HG03469 (cell line): ENCODE measurements around the gene PLEKHM2.

ENCODE experiments used
- ATAC-seq: cut with Tn5 transposase; IDR thresholded peaks from one replicate; pipeline ENCODE4 v1.9.1; 2021; ENCODE audit warnings: mild to moderate bottlenecking, moderate library complexity, moderate number of reproducible peaks; ENCODE audit not compliant: unreplicated experiment

Gene PLEKHM2

GRCh38 chr1:15701784-15702183, 17.7 kb downstream of the PLEKHM2 start:
- no peak for ATAC-seq

- ATAC-seq: no peak
These were observed 18.8 kb downstream of the PLEKHM2 start for GRCh38 chr1:15702722-15703550.

DNA sequence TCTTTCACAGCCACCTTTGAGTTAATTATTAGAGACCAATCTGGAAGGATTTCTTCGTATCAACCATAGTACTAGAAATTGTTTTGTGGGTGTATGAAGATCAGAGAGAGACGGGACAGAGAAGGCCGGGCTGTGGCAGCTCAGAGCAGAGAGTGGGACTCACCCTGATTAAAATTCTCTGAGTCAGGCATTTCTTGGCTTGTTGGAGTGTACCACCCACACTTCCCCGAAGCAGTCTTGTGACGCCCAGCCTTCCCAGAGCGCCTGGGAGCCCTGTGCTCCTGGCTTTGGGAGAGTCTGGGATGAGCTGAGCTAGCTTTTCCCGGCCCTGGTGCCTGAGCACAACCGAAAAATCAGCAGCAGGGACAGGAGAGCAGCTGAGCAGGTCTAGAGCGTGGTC, 19.4 kb downstream of the PLEKHM2 start:
- no peak for ATAC-seq

GRCh38 chr1:15704526-15705183, 20.5 kb downstream of the PLEKHM2 start:
- no peak for ATAC-seq

DNA sequence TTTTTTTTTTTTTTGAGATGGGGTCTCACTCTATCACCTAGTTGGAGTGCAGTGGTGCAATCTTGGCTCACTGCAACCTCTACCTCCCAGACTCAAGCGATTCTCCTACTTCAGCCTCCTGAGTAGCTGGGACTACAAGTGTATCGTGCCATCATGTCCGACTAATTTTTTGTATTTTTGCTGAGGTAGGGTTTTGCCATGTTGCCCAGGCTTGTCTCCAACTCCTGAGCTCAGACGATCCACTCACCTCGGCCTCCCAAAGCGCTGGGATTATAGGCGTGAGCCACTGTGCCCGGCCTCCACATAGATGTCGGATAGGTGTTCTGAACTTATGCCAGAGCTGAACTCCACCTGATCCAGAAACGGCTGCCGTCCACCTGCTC, 21.1 kb downstream of the PLEKHM2 start:
- ATAC-seq: no peak

DNA sequence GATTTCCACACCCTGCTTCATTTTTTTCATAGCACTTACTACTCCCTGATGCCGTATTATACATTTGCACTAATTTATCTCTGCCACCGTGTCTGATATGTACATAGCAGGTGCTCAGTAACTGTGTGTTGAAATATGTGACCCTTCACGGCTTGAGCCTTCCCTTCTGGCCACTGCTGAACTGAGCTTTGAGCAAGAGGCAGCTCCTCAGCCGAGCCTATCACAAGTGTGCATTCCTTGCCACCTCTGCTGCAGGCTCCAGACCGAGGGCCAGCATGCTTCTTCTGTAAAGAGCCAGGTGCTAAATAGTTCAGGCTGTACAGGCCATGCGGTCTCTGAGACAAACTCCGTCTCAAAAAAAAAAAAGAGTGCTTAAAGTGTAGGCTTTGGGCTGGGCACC, 22.6 kb downstream of the PLEKHM2 start:
- no peak for ATAC-seq

DNA sequence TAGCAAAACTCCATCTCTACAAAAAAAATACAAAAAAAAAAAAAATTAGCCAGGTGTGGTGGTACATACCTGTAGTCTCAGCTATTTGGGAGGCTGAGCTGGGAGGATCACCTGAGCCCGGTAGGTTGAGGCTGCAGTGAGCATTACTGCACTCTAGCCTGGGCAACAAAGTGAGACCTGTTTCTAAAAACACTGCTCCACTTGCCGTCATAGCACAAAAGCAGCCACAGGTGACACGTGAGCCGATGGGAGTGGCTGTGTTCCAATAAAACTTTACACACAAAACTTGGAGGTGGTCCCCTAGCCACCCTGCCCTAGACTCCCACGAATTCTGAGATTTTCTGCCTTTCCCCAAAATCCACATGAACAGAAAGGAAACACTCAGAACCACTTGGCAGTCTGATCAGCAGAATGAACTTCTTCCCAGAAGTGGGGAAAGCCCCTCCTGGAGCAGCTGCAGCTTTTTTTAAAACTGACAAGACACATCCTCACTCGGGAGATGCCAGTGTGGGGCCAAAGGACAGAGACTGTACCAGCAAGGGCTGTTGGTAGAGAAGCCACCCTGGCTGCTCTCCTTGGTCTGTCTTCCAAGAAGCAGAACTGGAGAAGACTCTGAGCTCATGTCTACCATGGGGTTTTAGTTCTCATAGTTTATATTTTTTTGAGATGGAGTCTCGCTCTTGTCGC, 23.3 kb downstream of the PLEKHM2 start:
- no peak for ATAC-seq

- ATAC-seq: no peak
These were observed 24.5 kb downstream of the PLEKHM2 start for GRCh38 chr1:15708486-15709137.

DNA sequence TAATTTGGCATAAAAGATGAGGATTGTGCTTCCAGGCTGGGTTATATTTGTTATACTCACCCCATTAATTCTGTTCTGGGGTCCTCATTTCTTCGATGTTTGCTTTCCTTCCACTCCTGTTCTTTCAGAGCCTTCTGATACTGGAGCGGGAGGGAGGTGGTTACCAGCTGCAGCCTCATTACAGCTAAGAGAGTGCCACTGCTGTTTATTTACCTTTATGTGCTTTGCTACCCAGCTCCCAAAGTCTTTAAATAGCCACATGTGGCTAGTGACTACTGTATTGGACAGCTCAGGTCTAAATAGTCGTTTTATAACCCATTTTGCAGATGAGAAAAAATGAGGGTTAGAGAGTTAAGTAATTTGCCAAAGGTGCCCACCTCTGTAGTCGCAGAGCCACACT, 25.1 kb downstream of the PLEKHM2 start:
- no peak for ATAC-seq

GRCh38 chr1:15712168-15712567, 28.0 kb downstream of the PLEKHM2 start:
- ATAC-seq: no peak

- no peak for ATAC-seq
These were observed 30.5 kb downstream of the PLEKHM2 start for GRCh38 chr1:15714406-15715136.

- ATAC-seq: no peak
These were observed 33.5 kb downstream of the PLEKHM2 start for GRCh38 chr1:15717418-15718125.

- ATAC-seq: no peak
These were observed 34.1 kb downstream of the PLEKHM2 start for GRCh38 chr1:15718199-15718601.

- ATAC-seq: no peak
These were observed 35.4 kb downstream of the PLEKHM2 start for GRCh38 chr1:15719381-15720120.

DNA sequence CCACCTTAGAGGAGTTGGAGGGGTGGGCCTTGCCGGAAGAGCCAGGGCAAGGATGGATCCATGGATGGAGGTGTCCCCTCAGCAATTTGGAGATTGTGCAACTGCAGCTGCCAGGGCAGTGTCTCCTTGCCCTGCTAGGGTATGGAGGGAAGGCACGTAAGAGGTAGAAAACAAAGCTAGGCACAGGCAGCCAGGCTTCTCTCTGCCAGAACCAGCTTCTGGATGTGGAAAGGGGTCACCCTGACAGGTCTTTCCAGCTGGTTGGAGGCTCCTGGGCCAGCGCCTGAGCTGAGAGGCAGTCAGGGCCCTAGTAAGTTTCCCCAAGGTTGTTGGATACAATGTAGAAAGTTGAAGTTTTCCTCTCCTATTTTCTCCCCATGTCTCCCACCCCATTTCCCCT, 36.7 kb downstream of the PLEKHM2 start:
- ATAC-seq: no peak

- ATAC-seq: no peak
These were observed 38.3 kb downstream of the PLEKHM2 start for GRCh38 chr1:15722411-15722810.

GRCh38 chr1:15722836-15723532, 38.9 kb downstream of the PLEKHM2 start:
- ATAC-seq: no peak

- ATAC-seq: no peak
These were observed 39.6 kb downstream of the PLEKHM2 start for GRCh38 chr1:15723631-15724246.
